NCI-H748 (cell line): ENCODE measurements around the gene CCDC171.
"Not testable (repeated sequence)": the region's sequence is repeated elsewhere in the genome, so short reads cannot be mapped to it uniquely, and the experiment has no call there.

ENCODE experiments used
- DNase-seq: peaks from one replicate; lab custom pipeline; 2025; ENCODE audit not compliant: unreplicated experiment; lab: John Stamatoyannopoulos, UW

CCDC171 gene

DNA sequence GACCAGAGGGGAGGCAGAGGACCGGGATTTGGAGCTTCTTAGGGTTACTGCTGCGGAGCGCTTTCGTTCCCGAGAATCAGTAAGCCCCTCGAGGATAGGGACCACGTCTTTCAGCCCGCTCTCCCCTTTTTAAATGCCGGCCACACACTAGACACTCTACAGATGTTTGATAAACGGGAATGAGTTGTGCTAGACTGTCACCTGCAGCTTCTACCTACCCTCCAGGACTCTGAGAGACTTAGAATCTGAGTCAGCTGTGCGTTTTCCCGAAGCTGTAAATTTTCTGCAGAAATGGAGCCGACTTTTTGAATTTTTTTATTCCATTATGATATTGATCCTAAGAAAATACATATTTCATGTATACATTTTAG is 670 bp downstream of the CCDC171 start:
- no peak for DNase-seq

DNA sequence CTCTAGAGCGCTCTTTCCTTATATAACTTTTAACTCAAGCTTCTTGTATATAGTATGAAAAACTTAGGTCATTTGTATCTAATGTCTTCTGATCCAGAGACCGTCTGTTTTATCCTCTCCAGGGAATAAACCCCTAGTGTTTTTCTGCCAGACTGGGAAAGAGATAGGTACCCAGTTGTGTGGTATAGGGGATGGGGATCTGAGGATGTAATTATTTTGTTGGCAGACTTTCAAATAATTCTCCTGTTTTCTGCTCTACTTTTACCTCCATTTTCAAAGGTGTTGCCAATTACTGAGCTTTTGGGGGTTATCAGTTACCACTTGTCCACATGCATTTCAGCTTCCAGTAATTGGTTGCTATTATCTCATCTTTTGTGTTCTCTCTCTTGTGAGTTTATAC is 17.9 kb downstream of the CCDC171 start:
- DNase-seq: peak; percentile 97

GRCh38 chr9:15572200-15572770 is 19.4 kb downstream of the CCDC171 start:
- DNase-seq: peak; percentile 94

DNA sequence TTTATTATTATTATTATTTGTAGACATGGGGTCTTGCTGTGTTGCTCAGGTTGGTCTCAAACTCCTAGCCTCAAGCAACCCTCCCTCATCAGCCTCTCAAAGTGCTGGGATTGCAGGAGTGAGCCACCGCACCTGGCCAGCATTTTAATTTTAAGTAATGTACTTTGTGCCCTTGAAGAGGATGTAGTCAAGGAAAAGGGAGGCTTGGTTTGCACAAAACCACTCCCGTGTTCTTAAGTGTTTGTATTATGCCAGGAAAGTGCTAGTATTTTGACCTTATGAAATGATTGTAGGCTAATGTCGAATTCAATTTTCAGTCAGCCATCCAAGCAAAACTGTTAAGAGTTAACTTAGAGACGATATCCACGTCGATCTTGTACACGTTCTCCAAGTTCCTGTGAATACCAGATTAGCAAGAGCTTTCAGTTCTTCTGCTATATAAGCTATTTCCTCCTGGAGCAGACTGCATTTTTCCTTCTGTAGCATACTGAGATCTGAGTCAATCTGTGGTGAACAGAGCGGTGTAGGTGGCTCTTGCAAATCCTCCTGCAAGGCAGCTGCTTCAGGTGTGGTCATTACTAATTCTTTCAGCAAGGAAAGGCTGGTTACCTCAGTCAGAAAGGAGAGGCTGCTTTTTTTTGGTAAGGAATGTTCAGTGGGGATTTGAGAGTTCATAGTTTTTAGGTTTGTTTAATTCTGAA is 23.7 kb downstream of the CCDC171 start:
- no peak for DNase-seq

DNA sequence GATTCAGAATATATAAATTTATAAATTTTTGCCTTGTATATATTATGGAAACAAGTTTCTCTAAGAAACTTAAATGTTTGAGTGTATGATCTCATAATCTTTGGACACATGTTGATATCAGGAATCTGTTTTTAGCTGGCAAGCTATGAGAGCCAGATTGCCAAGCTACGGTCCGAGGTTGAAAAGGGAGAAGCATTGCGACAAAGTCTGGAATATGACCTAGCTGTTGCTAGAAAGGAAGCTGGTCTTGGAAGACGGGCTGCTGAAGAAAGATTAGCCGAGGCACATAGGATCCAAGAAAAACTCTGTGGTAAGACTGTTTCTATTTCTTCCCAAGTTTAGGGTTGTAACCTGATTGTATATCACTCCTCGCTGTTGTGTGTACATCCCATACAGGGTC is 25.9 kb downstream of the CCDC171 start:
- no peak for DNase-seq

DNA sequence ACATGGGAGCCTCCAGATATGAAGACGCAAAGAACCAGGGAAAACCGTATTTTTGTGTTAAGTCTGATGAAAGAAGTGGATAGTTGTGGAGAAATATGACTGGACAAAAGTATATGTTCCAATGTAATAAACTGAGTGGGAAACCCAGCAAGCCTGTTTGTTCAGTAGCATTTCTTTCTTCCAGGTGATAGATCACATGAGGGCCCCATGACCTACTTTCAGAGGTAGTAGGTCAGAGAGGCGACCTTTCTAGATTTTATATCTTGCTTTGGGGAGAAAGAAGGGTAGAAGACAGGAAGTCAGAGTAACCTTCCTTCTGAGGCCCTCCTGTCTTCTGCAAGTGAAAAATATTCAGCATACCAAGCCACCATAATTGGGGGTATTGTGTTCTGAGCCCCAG is 31.5 kb downstream of the CCDC171 start:
- no peak for DNase-seq

DNA sequence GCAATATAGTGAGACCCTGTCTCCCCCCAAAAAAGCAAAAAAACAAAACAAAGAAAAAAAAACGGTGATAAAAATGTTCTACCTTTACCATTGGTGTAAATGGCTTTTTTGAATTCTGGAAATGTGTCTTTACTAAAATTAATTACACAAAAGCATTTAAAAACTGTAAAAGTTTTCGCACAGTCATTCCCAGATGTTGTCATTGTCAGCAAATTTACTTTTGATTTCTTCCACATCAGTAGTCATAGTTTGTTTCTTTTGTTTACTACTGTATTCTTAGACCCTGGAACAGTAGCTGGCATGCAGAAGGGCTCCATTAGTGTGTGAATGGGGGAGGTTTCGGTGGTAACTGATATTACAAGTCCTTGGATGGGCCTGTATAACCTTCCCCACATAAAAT is 39.5 kb downstream of the CCDC171 start:
- DNase-seq: no peak

DNA sequence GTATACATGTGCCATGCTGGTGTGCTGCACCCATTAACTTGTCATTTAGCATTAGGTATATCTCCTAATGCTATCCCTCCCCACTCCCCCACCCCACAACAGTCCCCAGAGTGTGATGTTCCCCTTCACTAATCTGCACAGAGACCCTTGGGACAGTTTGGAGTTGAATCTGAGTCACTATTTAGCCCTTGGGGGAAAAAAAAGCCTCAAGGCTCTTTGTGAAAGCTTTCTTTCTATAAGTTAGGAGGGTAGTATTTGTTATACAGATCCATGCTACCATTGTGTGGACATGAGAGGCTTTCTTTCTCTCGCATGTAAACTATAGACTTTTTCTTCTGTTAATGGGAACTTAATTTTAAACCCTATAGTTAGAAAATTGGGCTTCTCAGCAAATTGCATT is 40.1 kb downstream of the CCDC171 start:
- not testable (repeated sequence) for DNase-seq

DNA sequence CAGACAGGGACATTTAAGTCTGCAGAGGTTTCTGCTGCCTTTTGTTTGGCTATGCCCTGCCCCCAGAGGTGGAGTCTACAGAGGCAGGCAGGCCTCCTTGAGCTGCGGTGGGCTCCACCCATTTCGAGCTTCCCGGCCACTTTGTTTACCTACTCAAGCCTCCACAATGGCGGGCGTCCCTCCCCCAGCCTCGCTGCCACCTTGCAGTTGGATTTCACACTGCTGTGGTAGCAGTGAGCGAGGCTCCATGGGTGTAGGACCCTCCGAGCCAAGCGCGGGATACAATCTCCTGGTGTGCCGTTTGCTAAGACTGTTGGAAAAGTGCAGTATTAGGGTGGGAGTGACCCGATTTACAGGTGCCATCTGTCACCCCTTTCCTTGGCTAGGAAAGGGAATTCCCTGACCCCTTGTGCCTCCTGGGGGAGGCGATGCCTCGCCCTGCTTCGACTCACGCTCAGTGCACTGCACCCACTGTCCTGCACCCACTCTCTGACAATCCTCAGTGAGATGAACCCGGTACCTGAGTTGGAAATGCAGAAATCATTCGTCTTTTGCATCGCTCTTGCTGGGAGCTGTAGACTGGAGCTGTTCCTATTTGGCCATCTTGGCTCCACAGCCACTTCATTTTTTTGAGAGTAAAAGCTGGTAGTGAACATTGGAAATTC is 48.0 kb downstream of the CCDC171 start:
- DNase-seq: not testable (repeated sequence)

DNA sequence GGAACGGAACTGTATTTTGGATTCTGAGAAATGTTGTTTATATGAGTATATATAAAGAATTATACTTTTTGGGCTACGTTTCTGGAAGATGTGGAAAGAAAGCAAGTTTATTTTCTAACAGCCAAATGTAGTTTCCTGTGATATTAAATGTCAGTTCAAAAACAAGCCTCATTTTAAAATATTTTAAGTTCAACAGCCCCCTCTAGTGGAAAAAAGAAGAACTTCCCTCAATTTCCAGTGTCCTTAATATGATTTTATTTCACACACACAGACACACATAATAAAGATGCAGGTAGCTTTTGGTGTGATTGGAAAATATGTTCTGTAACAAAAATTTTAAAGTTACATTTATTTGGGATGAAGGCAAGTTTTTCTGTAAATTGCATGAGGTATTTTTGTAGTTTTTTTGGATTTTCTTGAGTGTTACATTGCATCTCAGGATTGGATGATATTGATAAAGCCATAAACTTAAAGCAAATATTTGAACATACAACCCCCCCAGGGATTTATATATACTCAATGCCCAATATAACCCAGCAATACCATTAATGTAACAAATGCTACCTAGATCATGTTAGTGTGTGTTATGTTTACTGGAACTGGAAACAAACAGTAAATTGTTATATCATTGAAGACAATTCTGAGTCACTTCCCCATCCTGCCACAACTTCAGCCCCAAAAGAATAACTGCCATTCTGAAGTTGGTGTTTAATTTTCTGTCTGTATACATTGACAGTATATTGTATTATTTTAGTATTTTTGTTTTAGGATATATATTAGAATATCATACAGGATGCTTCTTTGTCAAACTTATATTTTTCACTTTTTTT is 54.0 kb downstream of the CCDC171 start:
- peak; percentile 61 for DNase-seq

GRCh38 chr9:15612962-15613361 is 60.1 kb downstream of the CCDC171 start:
- DNase-seq: no peak

- no peak for DNase-seq
Observed at GRCh38 chr9:15617782-15618181, 64.9 kb downstream of the CCDC171 start.

DNA sequence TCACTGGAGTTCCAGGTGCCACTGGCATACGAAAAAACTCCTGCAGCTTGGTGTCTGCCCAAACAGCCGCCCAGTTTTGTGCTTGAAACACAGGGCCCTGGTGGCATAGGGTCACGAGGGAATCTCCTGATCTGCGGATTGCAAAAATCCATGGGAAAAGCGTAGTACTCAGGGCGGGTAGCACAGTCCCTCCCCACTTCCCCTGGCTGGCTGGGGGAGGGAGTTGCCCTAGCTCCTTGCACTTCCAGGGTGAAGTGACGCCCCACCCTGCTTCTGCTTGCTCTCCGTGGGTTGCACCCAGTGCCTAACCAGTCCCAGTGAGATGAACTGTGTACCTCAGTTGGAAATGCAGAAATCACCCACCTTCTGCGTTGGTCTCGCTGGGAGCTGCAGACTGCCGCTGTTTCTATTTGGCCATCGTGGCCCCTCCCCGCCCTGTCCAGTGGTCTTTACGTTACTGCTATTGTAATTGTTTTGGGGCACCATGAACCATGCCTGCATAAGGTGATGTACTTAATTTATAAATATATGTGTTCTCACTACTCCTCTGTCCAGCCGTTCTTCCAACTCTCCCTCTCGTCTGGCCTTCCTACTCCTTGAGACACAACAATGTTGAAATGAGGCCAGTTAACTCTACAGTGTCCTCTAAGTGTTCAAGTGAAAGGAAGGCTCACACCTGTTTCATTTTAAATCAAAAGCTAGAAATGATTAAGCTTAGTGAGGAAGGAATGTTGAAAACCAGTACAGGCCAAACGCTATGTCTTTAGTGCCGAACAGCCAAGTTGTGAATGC is 65.9 kb downstream of the CCDC171 start:
- no peak for DNase-seq

GRCh38 chr9:15622318-15622971 is 69.6 kb downstream of the CCDC171 start:
- peak; percentile 15 for DNase-seq

DNA sequence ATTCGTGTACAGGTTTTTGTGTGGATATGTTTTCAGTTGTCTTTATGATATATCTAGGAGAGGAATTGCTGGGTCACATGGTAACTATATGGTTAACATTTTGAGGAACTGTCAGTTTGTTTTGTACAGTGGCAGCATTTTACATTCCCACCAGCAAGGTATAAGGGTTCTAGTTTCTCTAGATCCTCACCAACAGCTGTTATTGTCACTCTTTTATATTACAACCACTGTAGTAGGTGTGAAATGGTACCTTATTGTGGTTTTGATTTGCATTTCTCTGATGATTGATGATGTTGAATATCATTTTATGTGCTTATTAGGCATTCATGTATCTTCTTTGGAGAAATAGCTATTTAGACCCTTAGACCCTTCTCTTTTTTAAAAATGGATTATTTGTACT is 82.9 kb downstream of the CCDC171 start:
- DNase-seq: no peak

DNA sequence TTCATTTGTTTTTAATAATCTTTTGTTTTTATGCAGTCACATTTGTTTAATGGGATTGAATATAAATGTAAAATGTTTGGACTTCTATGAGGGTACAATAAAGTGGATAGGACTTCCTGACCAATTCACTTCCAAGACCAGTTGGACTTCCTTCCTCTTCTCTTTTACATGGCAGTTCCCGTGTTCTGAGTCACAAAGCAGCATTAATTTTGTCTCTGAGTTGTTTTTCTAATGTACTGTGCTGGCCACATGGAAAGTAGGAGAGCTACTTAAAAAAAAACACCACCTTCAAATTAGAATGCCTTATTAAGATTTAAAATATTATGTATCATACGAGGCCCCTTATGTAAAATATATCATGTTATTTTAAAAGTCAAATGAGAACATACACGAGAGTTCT is 87.3 kb downstream of the CCDC171 start:
- DNase-seq: no peak

DNA sequence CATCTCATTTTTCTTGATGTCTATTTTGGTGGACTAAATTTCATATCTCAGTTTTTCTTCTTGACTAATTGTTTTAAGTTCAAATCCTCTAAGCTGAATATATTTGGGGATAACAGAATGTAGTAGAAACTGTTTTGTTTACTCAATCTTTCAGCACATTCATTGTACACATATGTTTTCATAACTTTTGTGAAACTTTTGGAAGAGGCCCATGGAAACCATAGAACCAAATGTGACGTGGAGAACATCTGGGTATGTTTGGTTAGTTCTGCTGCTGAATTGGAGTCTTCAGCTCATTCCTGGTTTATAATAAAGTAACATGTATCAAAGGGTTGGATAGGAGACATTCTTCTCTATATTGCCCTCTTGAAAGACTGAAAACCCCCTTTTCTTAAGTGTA is 88.4 kb downstream of the CCDC171 start:
- DNase-seq: no peak

DNA sequence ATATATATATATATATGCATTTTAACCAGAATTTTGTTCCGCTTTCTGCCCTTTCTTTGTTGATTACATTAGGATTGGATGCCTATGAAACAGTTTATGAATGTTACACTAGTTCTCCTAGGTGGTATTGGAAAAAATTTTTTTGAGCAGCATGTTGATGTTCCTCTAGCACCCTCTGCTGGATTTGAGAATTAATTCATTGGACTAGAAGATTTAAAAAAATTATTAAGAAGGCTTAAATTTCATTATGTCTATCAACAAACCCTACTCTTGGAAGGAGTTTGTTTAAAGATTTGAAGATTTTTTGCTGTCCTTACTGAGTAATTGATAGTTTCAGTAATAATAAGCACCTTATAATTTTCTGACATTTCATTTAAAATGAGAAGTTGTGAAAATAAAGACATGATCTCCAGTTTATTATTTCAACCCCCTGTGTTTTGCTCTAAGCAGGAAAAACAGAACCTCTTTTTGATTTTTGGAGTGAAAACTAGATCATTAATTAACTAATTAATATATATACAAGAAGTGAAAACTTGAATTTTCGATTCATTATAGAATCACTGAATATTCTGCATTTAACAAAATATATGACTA is 89.6 kb downstream of the CCDC171 start:
- DNase-seq: peak; percentile 67

DNA sequence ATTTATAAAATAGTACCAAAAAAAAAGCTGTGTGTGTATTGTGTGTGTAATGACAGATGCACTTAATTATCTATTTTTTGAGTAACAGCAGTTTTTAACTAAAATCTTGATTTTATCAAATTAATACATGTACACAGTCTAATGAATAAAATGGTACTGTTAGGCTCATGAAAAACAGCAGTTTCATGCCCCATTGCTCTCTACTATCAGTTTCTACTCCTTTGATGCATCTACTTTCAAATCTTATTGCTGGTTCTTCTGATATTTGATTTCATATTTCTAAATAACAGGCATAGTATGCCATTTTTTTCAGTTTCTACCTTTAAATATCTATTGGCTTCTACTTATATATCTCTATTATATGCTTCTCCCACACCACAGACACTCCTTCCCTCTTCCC is 117.4 kb downstream of the CCDC171 start:
- no peak for DNase-seq

GRCh38 chr9:15670894-15671293 is 118.1 kb downstream of the CCDC171 start:
- DNase-seq: no peak
